RWPE1 (cell line): ENCODE data around the gene RABGAP1.

Experiments
- CTCF ChIA-PET: fragments of 350-600 bp; sonication (Branson Sonifier 250); formaldehyde crosslinking; extraction: SDS; loops from one replicate; lab custom pipeline; 2021; lab: Yijun Ruan, JAX
- POLR2A ChIA-PET: fragments of 400-600 bp; formaldehyde crosslinking; extraction: SDS; loops from one replicate; lab custom pipeline; 2020; ENCODE audit warnings: antibody characterized with exemption; ENCODE audit not compliant: low non-redundant PET; lab: Yijun Ruan, JAX
- DNase-seq: peaks from one replicate; pipeline ENCODE4 v3.0.0; 2012; ENCODE audit warnings: low spot score
- H3K27ac ChIP-seq: fragments of 450-650 bp; 2 replicates; pipeline ENCODE4 v1.5.1; 2017
- TF ChIP-seq, protein P1 (sequence below): fragments of 450-650 bp; conservative IDR thresholded peaks from 2 replicates; pipeline ENCODE4 v1.5.1; 2017; ENCODE audit warnings: low read depth, mild to moderate bottlenecking

The RABGAP1 gene

DNA sequence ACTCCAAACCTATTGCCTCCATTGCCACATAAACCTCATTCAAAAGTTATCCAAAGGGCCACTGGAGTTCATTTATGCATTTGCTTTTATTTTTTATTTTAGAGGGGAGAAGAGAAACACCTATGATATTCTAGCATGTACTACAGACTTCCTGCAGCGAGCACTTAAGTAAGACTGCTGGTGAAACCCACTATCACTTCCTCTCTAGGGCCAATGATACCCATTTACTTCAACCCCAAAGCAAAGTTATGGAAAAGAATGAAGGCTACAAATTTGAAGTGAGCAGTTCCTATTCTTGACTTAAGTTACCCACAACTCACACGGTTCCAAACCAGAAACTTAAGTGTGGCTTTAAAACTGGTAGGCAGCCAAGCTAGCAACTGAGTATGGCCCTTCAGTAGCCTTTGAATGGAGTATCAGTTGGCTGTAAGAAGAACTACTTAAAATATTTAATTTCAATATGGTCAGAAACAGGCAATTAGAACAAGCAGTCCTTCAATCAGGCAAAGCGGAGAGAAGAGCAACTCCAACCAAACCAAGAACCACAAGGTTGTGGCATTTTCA, 186.8 kb downstream of the RABGAP1 start:
- DNase-seq: no peak
- no peak overlapping the region for H3K27ac ChIP-seq
- ChIA-PET POLR2A (no interaction called here), CTCF (no interaction called here)
- TF ChIP-seq, protein P1, sequence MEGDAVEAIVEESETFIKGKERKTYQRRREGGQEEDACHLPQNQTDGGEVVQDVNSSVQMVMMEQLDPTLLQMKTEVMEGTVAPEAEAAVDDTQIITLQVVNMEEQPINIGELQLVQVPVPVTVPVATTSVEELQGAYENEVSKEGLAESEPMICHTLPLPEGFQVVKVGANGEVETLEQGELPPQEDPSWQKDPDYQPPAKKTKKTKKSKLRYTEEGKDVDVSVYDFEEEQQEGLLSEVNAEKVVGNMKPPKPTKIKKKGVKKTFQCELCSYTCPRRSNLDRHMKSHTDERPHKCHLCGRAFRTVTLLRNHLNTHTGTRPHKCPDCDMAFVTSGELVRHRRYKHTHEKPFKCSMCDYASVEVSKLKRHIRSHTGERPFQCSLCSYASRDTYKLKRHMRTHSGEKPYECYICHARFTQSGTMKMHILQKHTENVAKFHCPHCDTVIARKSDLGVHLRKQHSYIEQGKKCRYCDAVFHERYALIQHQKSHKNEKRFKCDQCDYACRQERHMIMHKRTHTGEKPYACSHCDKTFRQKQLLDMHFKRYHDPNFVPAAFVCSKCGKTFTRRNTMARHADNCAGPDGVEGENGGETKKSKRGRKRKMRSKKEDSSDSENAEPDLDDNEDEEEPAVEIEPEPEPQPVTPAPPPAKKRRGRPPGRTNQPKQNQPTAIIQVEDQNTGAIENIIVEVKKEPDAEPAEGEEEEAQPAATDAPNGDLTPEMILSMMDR: no peak

DNA sequence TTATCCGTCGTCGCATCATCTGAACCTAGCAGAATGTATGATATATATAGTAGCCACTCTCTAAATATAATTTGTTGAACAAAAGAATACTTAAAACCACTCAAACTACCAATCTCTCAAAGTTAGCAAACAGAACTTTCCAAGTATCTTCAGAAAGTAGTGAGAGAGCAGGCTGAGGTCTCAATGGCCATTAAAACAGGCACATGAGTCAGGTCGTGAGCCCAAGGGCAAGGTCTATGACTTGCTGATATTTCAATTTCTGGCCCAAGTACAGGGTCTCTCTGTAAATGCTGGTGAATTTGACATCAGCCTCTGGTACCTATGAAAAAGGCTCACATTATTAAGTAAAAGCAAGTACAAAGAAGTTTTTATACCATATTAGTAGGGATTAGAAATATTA, 187.8 kb downstream of the RABGAP1 start:
- POLR2A ChIA-PET: no interaction called here

DNA sequence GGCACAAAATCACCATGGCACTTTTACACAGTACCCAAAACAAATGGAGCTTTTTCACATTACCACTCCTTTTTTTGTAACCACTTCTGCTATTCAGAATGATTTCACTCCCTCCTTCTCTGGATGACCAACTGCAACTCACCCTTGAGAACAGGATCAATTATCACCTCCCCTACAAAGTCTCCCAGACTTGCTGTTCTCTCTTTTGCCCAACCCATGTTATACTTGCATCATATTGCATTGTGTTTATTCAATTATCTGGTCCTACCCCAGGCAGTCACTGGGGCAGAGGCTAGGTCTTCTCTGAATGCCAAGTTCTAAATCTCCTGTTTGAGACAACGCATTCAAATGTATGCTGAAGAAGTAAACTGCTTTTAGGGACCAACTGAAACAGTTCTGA, 188.6 kb downstream of the RABGAP1 start:
- ChIA-PET POLR2A (no interaction called here), CTCF (interaction anchor here (1.2 kb wide), 1 partner anchor 220 kb away, joined by 3 read pairs; no protein-coding TSS in a partner anchor)
- H3K27ac ChIP-seq: no peak overlapping the region
- no peak for DNase-seq
- TF ChIP-seq, protein P1: no peak

More for the DNA sequence above, 187.8 kb downstream of the RABGAP1 start:
- TF ChIP-seq, protein P1: no peak
- no peak for DNase-seq
- H3K27ac ChIP-seq: no peak overlapping the region
- CTCF ChIA-PET: interaction anchor here (0.6 kb wide), 2 partner anchors 166 to 1263 kb away, joined by 3 to 4 read pairs; no protein-coding TSS in a partner anchor

DNA sequence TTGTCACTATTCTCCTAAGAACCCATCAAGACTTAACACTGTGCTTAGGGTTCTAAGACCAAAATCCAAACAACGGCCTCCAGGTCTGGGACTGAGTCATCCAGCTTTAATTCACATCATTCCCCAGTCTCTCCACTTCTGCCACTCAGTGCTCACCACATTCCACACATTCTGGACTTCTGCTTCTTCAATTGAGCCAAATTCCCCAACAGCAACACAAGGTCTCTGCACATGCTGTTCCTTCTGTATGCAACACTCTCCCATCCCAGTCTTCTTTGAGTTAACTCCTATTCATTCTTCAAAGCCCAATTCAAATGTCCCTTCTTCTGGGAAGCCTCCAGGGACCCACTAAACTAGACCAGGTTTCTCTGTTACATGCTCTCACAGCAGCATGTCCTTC, 190.4 kb downstream of the RABGAP1 start:
- TF ChIP-seq, protein P1: no peak
- ChIA-PET CTCF (no interaction called here), POLR2A (no interaction called here)
- H3K27ac ChIP-seq: no peak overlapping the region
- DNase-seq: no peak

DNA sequence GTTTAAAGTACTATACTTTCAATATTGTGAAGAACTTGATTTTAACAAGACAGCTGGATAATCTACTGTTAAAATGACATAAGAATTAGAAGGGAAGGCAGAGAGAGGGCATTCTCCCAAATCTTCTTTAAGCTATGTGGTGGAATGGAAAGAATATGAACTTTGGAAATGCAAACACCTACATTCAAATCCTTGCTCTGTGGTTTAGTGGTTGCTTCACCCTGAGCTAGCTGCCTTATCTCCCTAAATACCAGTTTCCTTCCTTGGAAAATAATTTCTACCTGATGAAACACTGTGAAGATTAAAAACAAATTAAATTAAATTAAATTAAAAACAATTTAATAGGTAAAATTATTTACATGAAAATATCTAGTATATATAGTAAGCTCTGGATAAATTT, 191.2 kb downstream of the RABGAP1 start:
- ChIA-PET CTCF (no interaction called here), POLR2A (no interaction called here)
- DNase-seq: no peak
- H3K27ac ChIP-seq: no peak overlapping the region
- TF ChIP-seq, protein P1: no peak

DNA sequence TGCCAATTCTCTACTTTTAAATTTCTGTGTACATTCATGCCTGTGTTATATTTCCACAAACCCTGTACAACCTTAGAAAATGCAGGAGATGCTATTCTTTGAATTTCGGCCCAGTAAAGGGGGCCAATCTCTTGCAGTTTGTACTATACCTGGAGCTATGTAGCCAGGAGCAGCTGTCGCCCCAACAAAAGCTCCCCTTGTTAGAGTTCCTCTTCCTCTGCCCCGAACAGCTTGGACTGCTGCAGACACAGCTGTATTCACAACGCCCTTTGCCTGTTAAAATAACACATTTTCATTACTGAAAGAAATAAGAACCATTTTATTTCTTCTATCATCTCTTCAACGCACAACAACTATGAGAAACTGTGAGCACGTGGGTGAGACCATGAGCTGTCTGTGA, 191.9 kb downstream of the RABGAP1 start:
- TF ChIP-seq, protein P1: no peak
- ChIA-PET CTCF (interaction anchor here (0.6 kb wide), 1 partner anchor 216 kb away, joined by 3 read pairs; no protein-coding TSS in a partner anchor), POLR2A (no interaction called here)
- H3K27ac ChIP-seq: no peak overlapping the region
- DNase-seq: no peak
